Stimulated activated naive CD8-positive, alpha-beta T cell treated with anti-CD3 and anti-CD28 coated beads, Interleukin-15, amount 100 ng/mL, for 72 hours (primary cell): Measurements from ENCODE around the gene HDHD3.
"Not testable (repeated sequence)": the region's sequence is repeated elsewhere in the genome, so short reads cannot be mapped to it uniquely, and the experiment has no call there.

ENCODE experiments used
- ATAC-seq: fragments of 150-1000 bp; cut with Tn5 transposase; 2 replicates; pipeline ENCODE4 v1.10.0; 2021; ENCODE audit warnings: mild to moderate bottlenecking, moderate library complexity
- DNase-seq, 2 donors: peaks; one replicate each; pipeline ENCODE4 v3.0.0; 2021 to 2022
- H3K27ac Mint-ChIP-seq, 2 donors: one replicate each; pipeline ENCODE4 v1.8.0; 2022; ENCODE audit warnings: mild to moderate bottlenecking in 2 of 2, mixed read lengths in 2 of 2, moderate library complexity in 2 of 2
- H3K27me3 Mint-ChIP-seq: one replicate; pipeline ENCODE4 v1.8.0; 2022; ENCODE audit warnings: mixed read lengths
- H3K4me1 Mint-ChIP-seq: one replicate; pipeline ENCODE4 v1.8.0; 2022; ENCODE audit warnings: mild to moderate bottlenecking, mixed read lengths
- H3K4me3 Mint-ChIP-seq, 2 donors: one replicate each; pipeline ENCODE4 v1.8.0; 2022; ENCODE audit warnings: mild to moderate bottlenecking in 2 of 2, mixed read lengths in 2 of 2, moderate library complexity in 1 of 2
- H3K9me3 Mint-ChIP-seq, 2 donors: one replicate each; pipeline ENCODE4 v1.8.0; 2022; ENCODE audit warnings: mixed read lengths in 2 of 2

The HDHD3 gene

GRCh38 chr9:113375057-113376023 is 1.4 kb downstream of the HDHD3 start:
- Mint-ChIP-seq H3K27me3 (no peaks in the 10 kb centered on the region), H3K4me1 (peaks cover 14% of the 10 kb centered on the region), H3K27ac (peak overlapping the region; percentile 66 to 91), H3K9me3 (no peaks in the 10 kb centered on the region), H3K4me3 (peak overlapping the region; percentile 76 to 87)
- ATAC-seq (no peak), DNase-seq (no peak)

- no peak overlapping the region for H3K4me3 Mint-ChIP-seq
- peaks cover 14% of the 10 kb centered on the region for H3K4me1 Mint-ChIP-seq
- no peaks in the 10 kb centered on the region for H3K27me3 Mint-ChIP-seq
- ATAC-seq (no peak), DNase-seq (no peak)
- H3K9me3 Mint-ChIP-seq, result no peaks in the 10 kb centered on the region
- H3K27ac Mint-ChIP-seq, result no peak overlapping the region
Observed at GRCh38 chr9:113373676-113374392, 3.0 kb downstream of the HDHD3 start.

- Mint-ChIP-seq H3K4me3 (no peak overlapping the region), H3K27ac (no peak overlapping the region), H3K4me1 (peaks cover 14% of the 10 kb centered on the region), H3K27me3 (no peaks in the 10 kb centered on the region), H3K9me3 (no peaks in the 10 kb centered on the region)
- DNase-seq (no peak), ATAC-seq (no peak)
Observed at GRCh38 chr9:113373256-113373655, 3.5 kb downstream of the HDHD3 start.

- Mint-ChIP-seq H3K27ac (peak overlapping the region in 1 of 2 donors; percentile 82), H3K4me1 (peaks cover 14% of the 10 kb centered on the region), H3K4me3 (no peak overlapping the region), H3K27me3 (no peaks in the 10 kb centered on the region), H3K9me3 (no peaks in the 10 kb centered on the region)
- DNase-seq (no peak), ATAC-seq (no peak)
Observed at GRCh38 chr9:113372059-113372458, 4.7 kb downstream of the HDHD3 start.

- no peak for DNase-seq
- H3K27ac Mint-ChIP-seq, result no peak overlapping the region
- peaks cover 12% of the 10 kb centered on the region for H3K4me1 Mint-ChIP-seq
- H3K9me3 Mint-ChIP-seq, result no peaks in the 10 kb centered on the region
- H3K4me3 Mint-ChIP-seq, result no peak overlapping the region
- no peak for ATAC-seq
- no peaks in the 10 kb centered on the region for H3K27me3 Mint-ChIP-seq
Observed at GRCh38 chr9:113370806-113371325, 5.9 kb downstream of the HDHD3 start.

GRCh38 chr9:113369855-113370140 is 7.0 kb downstream of the HDHD3 start:
- ATAC-seq, result no peak
- H3K4me1 Mint-ChIP-seq, result peaks cover 2% of the 10 kb centered on the region
- H3K27me3 Mint-ChIP-seq, result no peaks in the 10 kb centered on the region
- no peak overlapping the region for H3K4me3 Mint-ChIP-seq
- H3K9me3 Mint-ChIP-seq, result no peaks in the 10 kb centered on the region
- H3K27ac Mint-ChIP-seq, result no peak overlapping the region
- no peak for DNase-seq

GRCh38 chr9:113368982-113369854 is 7.6 kb downstream of the HDHD3 start:
- H3K9me3 Mint-ChIP-seq, result no peaks in the 10 kb centered on the region
- H3K27ac Mint-ChIP-seq, result no peak overlapping the region
- H3K4me1 Mint-ChIP-seq, result no peaks in the 10 kb centered on the region

GRCh38 chr9:113368348-113368981 is 8.3 kb downstream of the HDHD3 start:
- Mint-ChIP-seq H3K27me3 (no peaks in the 10 kb centered on the region), H3K4me3 (no peak overlapping the region), H3K27ac (no peak overlapping the region), H3K4me1 (no peaks in the 10 kb centered on the region), H3K9me3 (no peaks in the 10 kb centered on the region)
- no peak for ATAC-seq
- no peak for DNase-seq

More at GRCh38 chr9:113368982-113369854, 7.6 kb downstream of the HDHD3 start:
- H3K4me3 Mint-ChIP-seq, result no peak overlapping the region
- ATAC-seq (no peak), DNase-seq (no peak)
- no peaks in the 10 kb centered on the region for H3K27me3 Mint-ChIP-seq

GRCh38 chr9:113365652-113366051 is 11.1 kb downstream of the HDHD3 start:
- not testable (repeated sequence) for H3K9me3 Mint-ChIP-seq, ATAC-seq, H3K4me3 Mint-ChIP-seq, H3K27me3 Mint-ChIP-seq, H3K4me1 Mint-ChIP-seq, DNase-seq
- peak overlapping the region in 1 of 2 donors; percentile 7 for H3K27ac Mint-ChIP-seq

GRCh38 chr9:113364951-113365350 is 11.8 kb downstream of the HDHD3 start:
- Mint-ChIP-seq H3K4me3 (no peak overlapping the region), H3K27me3 (no peaks in the 10 kb centered on the region), H3K4me1 (peaks cover 4% of the 10 kb centered on the region), H3K27ac (no peak overlapping the region), H3K9me3 (no peaks in the 10 kb centered on the region)
- ATAC-seq (no peak), DNase-seq (no peak)

- DNase-seq (no peak), ATAC-seq (no peak)
- Mint-ChIP-seq H3K9me3 (no peaks in the 10 kb centered on the region), H3K27me3 (no peaks in the 10 kb centered on the region), H3K4me3 (no peak overlapping the region), H3K4me1 (peaks cover 4% of the 10 kb centered on the region), H3K27ac (no peak overlapping the region)
Observed at GRCh38 chr9:113363336-113363735, 13.4 kb downstream of the HDHD3 start.

- H3K4me3 Mint-ChIP-seq, result no peak overlapping the region
- H3K27me3 Mint-ChIP-seq, result no peaks in the 10 kb centered on the region
- H3K9me3 Mint-ChIP-seq, result no peaks in the 10 kb centered on the region
- peaks cover 4% of the 10 kb centered on the region for H3K4me1 Mint-ChIP-seq
- no peak for DNase-seq
- H3K27ac Mint-ChIP-seq, result no peak overlapping the region
- peak; percentile 64 for ATAC-seq
Observed at GRCh38 chr9:113361304-113362018, 15.3 kb downstream of the HDHD3 start.

GRCh38 chr9:113360242-113360842 is 16.4 kb downstream of the HDHD3 start:
- H3K9me3 Mint-ChIP-seq, result no peaks in the 10 kb centered on the region

GRCh38 chr9:113359385-113359784 is 17.4 kb downstream of the HDHD3 start:
- H3K27me3 Mint-ChIP-seq, result no peaks in the 10 kb centered on the region
- H3K4me3 Mint-ChIP-seq, result no peak overlapping the region
- DNase-seq (no peak), ATAC-seq (no peak)
- H3K9me3 Mint-ChIP-seq, result no peaks in the 10 kb centered on the region
- H3K27ac Mint-ChIP-seq, result no peak overlapping the region
- peaks cover 4% of the 10 kb centered on the region for H3K4me1 Mint-ChIP-seq

More at GRCh38 chr9:113360242-113360842, 16.4 kb downstream of the HDHD3 start:
- H3K4me3 Mint-ChIP-seq, result no peak overlapping the region
- H3K27me3 Mint-ChIP-seq, result no peaks in the 10 kb centered on the region
- DNase-seq (no peak), ATAC-seq (no peak)
- H3K27ac Mint-ChIP-seq, result no peak overlapping the region
- H3K4me1 Mint-ChIP-seq, result peaks cover 4% of the 10 kb centered on the region
